ENCODE results near the gene FYB2. TPM values are rescaled to one million over a fixed set of nuclear protein-coding genes. Genes with fewer than 3 reads are reported as not detected.

Gene FYB2
- total RNA-seq, 1 experiment from 2014 or later: not detected

- H3K4me1 Mint-ChIP-seq (ENCODE audit: insufficient read depth, unreplicated experiment): no peaks in the 10 kb centered on the region
- ChIA-PET CTCF (interaction anchor here (0.6 to 1.3 kb wide), 3 partner anchors 8 to 186 kb away, joined by 4 to 6 read pairs (median 5); no protein-coding TSS in a partner anchor), POLR2A (no interaction called here)
- intact Hi-C loops (cut with micrococcal nuclease): no loop called here
- DNase-seq (ENCODE audit: unreplicated experiment): no peak
- no TSS peak for BruUV-seq (replicated peaks)
- H3K9me3 Mint-ChIP-seq (ENCODE audit: unreplicated experiment): no peaks in the 10 kb centered on the region
- peaks cover 26% of the 10 kb centered on the region for H3K27me3 Mint-ChIP-seq (ENCODE audit: insufficient read depth, unreplicated experiment)
- no peaks in the 10 kb centered on the region for H3K36me3 Mint-ChIP-seq (ENCODE audit: insufficient read depth, unreplicated experiment)
- no peak overlapping the region for H3K4me3 Mint-ChIP-seq (ENCODE audit: unreplicated experiment)
- H3K27ac Mint-ChIP-seq (ENCODE audit: low read depth, unreplicated experiment): no peak overlapping the region
- no peak for TF ChIP-seq CTCF (IDR thresholded peaks at IDR 0.05; ENCODE audit: unreplicated experiment)
Measured at GRCh38 chr1:56773341-56774066, 45.7 kb downstream of the FYB2 start.

GRCh38 chr1:56771717-56772116 lies 47.5 kb downstream of the FYB2 start:
- Mint-ChIP-seq H3K27me3 (ENCODE audit: insufficient read depth, unreplicated experiment) (peaks cover 32% of the 10 kb centered on the region), H3K4me1 (ENCODE audit: insufficient read depth, unreplicated experiment) (no peaks in the 10 kb centered on the region), H3K9me3 (ENCODE audit: unreplicated experiment) (no peaks in the 10 kb centered on the region), H3K4me3 (ENCODE audit: unreplicated experiment) (no peak overlapping the region), H3K27ac (ENCODE audit: low read depth, unreplicated experiment) (no peak overlapping the region), H3K36me3 (ENCODE audit: insufficient read depth, unreplicated experiment) (no peaks in the 10 kb centered on the region)
- ChIA-PET POLR2A (no interaction called here), CTCF (interaction anchor here (1.1 kb wide), 1 partner anchor 49 kb away, joined by 4 read pairs; no protein-coding TSS in a partner anchor)
- no peak for DNase-seq (ENCODE audit: unreplicated experiment)
- no peak for TF ChIP-seq CTCF (IDR thresholded peaks at IDR 0.05; ENCODE audit: unreplicated experiment)
- no TSS peak for BruUV-seq (replicated peaks)
- intact Hi-C loops (cut with micrococcal nuclease): loop anchor here (2.0 kb wide), 1 partner anchor 23 kb away; no protein-coding TSS in a partner anchor

GRCh38 chr1:56758794-56759193 lies 60.4 kb downstream of the FYB2 start:
- BruUV-seq (replicated peaks): no TSS peak
- TF ChIP-seq CTCF (IDR thresholded peaks at IDR 0.05; ENCODE audit: unreplicated experiment): no peak
- intact Hi-C loops (cut with micrococcal nuclease): loop anchor here (1.0 to 5.0 kb wide), 2 partner anchors 44 to 63 kb away; no protein-coding TSS in a partner anchor
- POLR2A ChIA-PET: no interaction called here
- Mint-ChIP-seq H3K4me3 (ENCODE audit: unreplicated experiment) (no peak overlapping the region), H3K36me3 (ENCODE audit: insufficient read depth, unreplicated experiment) (no peaks in the 10 kb centered on the region), H3K9me3 (ENCODE audit: unreplicated experiment) (no peaks in the 10 kb centered on the region), H3K27me3 (ENCODE audit: insufficient read depth, unreplicated experiment) (peaks cover 15% of the 10 kb centered on the region), H3K27ac (ENCODE audit: low read depth, unreplicated experiment) (no peak overlapping the region), H3K4me1 (ENCODE audit: insufficient read depth, unreplicated experiment) (no peaks in the 10 kb centered on the region)
- no peak for DNase-seq (ENCODE audit: unreplicated experiment)
- CTCF ChIA-PET: interaction anchor here (0.6 to 4.0 kb wide), 10 partner anchors 15 to 1474 kb away, joined by 3 to 24 read pairs (median 5); no protein-coding TSS in a partner anchor

- no peak for TF ChIP-seq CTCF (IDR thresholded peaks at IDR 0.05; ENCODE audit: unreplicated experiment)
- intact Hi-C loops (cut with micrococcal nuclease): loop anchor here (1.0 to 5.0 kb wide), 2 partner anchors 44 to 63 kb away; no protein-coding TSS in a partner anchor
- Mint-ChIP-seq H3K4me1 (ENCODE audit: insufficient read depth, unreplicated experiment) (no peaks in the 10 kb centered on the region), H3K36me3 (ENCODE audit: insufficient read depth, unreplicated experiment) (no peaks in the 10 kb centered on the region), H3K27ac (ENCODE audit: low read depth, unreplicated experiment) (no peak overlapping the region), H3K27me3 (ENCODE audit: insufficient read depth, unreplicated experiment) (peaks cover 15% of the 10 kb centered on the region), H3K4me3 (ENCODE audit: unreplicated experiment) (no peak overlapping the region), H3K9me3 (ENCODE audit: unreplicated experiment) (no peaks in the 10 kb centered on the region)
- ChIA-PET POLR2A (no interaction called here), CTCF (interaction anchor here (0.5 to 4.0 kb wide), 13 partner anchors 14 to 1789 kb away, joined by 3 to 24 read pairs (median 3); partner anchors contain the start of gene OMA1)
- DNase-seq (ENCODE audit: unreplicated experiment): peak; percentile 61
- BruUV-seq (replicated peaks): no TSS peak
Measured at GRCh38 chr1:56758135-56758534, 61.1 kb downstream of the FYB2 start.

Data from MCF 10A (cell line).